Naive thymus-derived CD8-positive, alpha-beta T cell (primary cell): ENCODE data around the gene LLPH. TPM values are rescaled to one million over a fixed set of nuclear protein-coding genes. Genes with fewer than 3 reads are reported as not detected.
"Not testable (repeated sequence)": the region's sequence is repeated elsewhere in the genome, so short reads cannot be mapped to it uniquely, and the experiment has no call there.

Source experiments
- ATAC-seq, 2 donors: fragments of 150-1000 bp; cut with Tn5 transposase in 1 of 2; sonication (Bioruptor Pico), chemical (Tn5 transposase) in 1 of 2; 1 replicate in 1 of 2; 2 replicates in 1 of 2; pipeline ENCODE4 v1.10.0; 2021; ENCODE audit warnings: mild to moderate bottlenecking in 2 of 2, moderate library complexity in 2 of 2
- POLR2A ChIA-PET: fragments of 350-600 bp; sonication (Branson Sonifier 250); formaldehyde crosslinking; loops from one replicate; lab custom pipeline; 2021; ENCODE audit warnings: antibody characterized with exemption; lab: Charles Lee
- DNase-seq, 10 donors: peaks; one replicate each; pipeline versions ENCODE4 v3.0.0 to v3.0.0-alpha.2; 2020 to 2022
- H3K27ac Mint-ChIP-seq, 10 donors: one replicate each; pipeline ENCODE4 v1.8.0; 2020 to 2022; ENCODE audit warnings: mild to moderate bottlenecking in 10 of 10, mixed read lengths in 10 of 10, moderate library complexity in 4 of 10, inconsistent platforms in 1 of 10
- H3K27me3 Mint-ChIP-seq, 5 donors: one replicate each; pipeline ENCODE4 v1.8.0; 2021 to 2022; ENCODE audit warnings: mixed read lengths in 5 of 5
- H3K36me3 Mint-ChIP-seq, 3 donors: one replicate each; pipeline ENCODE4 v1.8.0; 2020 to 2022; ENCODE audit warnings: mixed read lengths in 3 of 3, mild to moderate bottlenecking in 2 of 3, inconsistent platforms in 1 of 3
- H3K4me1 Mint-ChIP-seq, 4 donors: one replicate each; pipeline ENCODE4 v1.8.0; 2021 to 2022; ENCODE audit warnings: mixed read lengths in 4 of 4
- H3K4me3 Mint-ChIP-seq, 10 donors: one replicate each; pipeline ENCODE4 v1.8.0; 2020 to 2022; ENCODE audit warnings: mild to moderate bottlenecking in 10 of 10, mixed read lengths in 10 of 10, moderate library complexity in 6 of 10, inconsistent platforms in 1 of 10
- H3K9me3 Mint-ChIP-seq, 9 donors: one replicate each; pipeline ENCODE4 v1.8.0; 2020 to 2022; ENCODE audit warnings: mixed read lengths in 9 of 9, mild to moderate bottlenecking in 3 of 9, inconsistent platforms in 1 of 9, moderate library complexity in 1 of 9
- polyA plus RNA-seq, 3 donors: library from polyadenylated mRNA; unstranded; fragments of 300-500 nt; fragmentation: Illumina TruSeq; gene quantifications; one replicate each; pipeline ENCODE4 v1.2.3, GENCODE V29; 2021
- total RNA-seq, 8 experiments: library from RNA in 2 of 8; stranded (reverse) in 2 of 8; gene quantifications; one replicate each; pipeline ENCODE4 v1.2.3 and lab custom pipeline; 2021 to 2026

Gene LLPH
- total RNA-seq (10 to 100 TPM; 26.2 to 32.4 TPM), polyA plus RNA-seq (10 to 100 TPM; 29.3 to 38.8 (median 31.2) TPM), total RNA-seq (lab: John Stamatoyannopoulos, UW) (11.8 to 34.3 (median 30.4) reads per million in 6 experiments)

DNA sequence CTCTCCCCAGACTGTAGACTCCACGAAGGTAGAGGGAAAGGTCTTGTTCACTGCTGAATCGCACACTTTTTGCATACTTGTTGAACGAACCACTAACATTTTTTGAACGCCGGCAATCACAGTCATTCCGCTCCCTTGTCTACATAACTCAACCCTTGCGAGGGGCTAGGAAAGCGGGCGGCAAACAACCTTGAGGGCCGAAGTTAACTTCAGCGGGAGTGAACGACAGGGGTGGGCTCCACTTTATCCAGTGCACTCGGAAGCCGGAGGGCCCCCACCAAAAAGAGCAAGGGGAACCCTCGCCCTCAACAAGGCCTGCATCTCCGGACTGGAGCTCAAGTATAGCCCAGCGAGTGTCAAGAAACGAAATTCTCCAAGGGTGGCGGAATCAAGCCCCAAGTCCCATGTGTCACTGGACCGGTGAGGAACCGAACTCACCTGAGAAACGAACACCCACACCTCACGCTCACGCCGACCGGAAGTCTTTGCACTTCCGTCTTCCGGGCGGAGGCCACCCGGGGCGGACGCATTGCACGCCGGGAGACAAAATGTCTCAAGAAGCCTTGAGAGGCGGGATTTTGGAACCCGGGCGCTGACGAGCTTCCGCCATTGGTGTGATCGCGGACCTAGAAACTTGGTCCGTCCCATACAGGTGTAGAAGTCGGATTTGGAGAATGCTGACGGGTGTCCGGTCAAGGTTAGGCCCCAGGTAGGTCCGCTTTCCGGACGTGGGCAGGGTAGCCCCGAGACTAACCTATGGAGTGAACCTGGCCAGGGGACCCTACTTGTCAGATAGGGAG lies at the start of gene LLPH:
LLPH (minus strand) TSS at position 484 of the 800 bp plus-strand sequence. CDS start 1,644 bp downstream, outside the sequence.
- Mint-ChIP-seq H3K4me1 (peaks cover 26 to 67% (median 62%) of the 10 kb centered on the region in 4 donors), H3K9me3 (no peaks in the 10 kb centered on the region), H3K36me3 (peaks cover 14 to 38% (median 21%) of the 10 kb centered on the region in 3 donors), H3K4me3 (peak within 1 kb of the TSS; percentile 82 to 98 (median 97)), H3K27ac (peak within 1 kb of the TSS; percentile 92 to 99 (median 98)), H3K27me3 (no peaks in the 10 kb centered on the region)
- POLR2A ChIA-PET = interaction anchor here (0.7 to 4.4 kb wide), 9 partner anchors 9 to 1610 kb away, joined by 3 to 59 read pairs (median 3); partner anchors contain the start of genes CAND1 and TMBIM4
- DNase-seq (peak; percentile 74 to 93 (median 86)), ATAC-seq (peak; percentile 92 to 94)

DNA sequence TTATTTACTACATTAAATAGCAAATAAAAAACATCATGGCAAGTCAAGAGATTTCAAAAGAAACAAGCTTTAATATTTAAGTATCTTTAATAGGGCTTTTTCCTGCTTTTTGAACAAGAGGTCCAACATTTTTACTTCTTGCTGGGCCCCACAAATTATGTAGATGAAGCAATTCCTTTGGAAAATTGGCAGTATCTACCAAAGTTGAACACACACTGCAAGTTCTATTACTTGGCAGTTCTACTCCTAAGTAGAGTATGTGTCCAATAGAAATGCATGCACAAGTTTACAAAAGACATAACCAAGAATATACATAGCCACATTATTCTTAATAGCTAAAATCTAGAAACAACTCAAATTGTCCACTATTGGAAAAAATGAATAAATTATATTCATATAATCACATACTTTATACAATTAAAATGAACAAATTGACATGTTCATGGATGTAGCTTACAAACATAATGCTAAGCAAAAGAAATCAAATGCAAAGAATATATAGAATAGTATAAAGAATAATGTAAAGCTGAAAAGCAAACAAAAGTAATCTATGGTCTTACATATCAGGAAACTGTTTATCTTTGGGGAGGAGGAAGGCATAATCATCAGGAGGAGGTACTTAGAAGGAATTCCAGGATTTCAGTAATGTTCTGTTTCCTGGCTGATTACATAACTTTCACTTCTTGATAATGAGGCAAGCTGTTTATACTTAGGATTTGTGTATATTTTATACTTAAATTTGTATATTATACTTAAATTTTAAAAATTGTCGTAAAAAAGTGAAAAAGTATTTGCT lies 45.8 kb upstream of the LLPH start:
- peaks cover 0 to 17% (median 13%) of the 10 kb centered on the region in 5 donors for H3K27me3 Mint-ChIP-seq
- no peak overlapping the region for H3K4me3 Mint-ChIP-seq
- no peak for ATAC-seq
- no peaks in the 10 kb centered on the region for H3K4me1 Mint-ChIP-seq
- H3K9me3 Mint-ChIP-seq = peaks cover 0 to 3% (median 0%) of the 10 kb centered on the region in 9 donors
- DNase-seq = no peak
- no peak overlapping the region for H3K27ac Mint-ChIP-seq
- POLR2A ChIA-PET = no interaction called here
- H3K36me3 Mint-ChIP-seq = peaks cover 0 to 8% (median 0%) of the 10 kb centered on the region in 3 donors

DNA sequence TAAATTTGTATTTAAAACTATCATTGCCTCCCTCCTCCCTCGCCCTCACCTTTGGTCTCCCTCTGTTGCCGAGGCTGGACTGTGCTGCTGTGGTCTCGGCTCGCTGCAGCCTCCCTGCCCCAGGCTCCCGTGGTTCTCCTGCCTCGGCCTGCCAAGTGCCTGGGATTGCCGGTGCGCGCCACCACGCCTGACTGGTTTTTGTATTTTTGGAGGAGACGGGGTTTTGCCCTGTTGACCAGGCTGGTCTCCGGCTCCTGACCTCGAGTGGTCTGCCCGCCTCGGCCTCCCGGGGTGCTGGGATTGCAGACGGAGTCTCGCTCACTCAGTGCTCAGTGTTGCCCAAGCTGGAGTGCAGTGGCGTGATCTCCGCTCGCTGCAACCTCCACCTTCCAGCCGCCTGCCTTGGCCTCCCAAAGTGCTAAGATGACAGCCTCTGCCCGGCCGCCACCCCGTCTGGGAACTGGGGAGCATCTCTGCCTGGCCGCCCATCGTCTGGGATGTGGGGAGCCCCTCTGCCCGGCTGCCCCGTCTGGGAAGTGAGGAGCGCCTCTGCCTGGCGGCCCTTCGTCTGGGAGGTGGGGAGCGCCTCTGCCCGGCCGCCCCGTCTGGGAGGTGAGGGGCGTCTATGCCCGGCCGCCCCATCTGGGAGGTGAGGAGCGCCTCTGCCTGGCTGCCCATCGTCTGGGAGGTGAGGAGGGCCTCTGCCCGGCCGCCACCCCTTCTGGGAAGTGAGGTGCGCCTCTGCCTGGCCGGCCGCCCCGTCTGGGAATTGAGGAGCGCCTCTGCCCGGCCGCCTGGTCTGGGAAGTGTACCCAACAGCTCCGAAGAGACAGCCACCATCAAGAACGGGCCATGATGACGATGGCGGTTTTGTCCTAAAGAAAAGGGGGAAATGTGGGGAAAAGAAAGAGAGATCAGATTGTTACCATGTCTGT lies 44.1 kb upstream of the LLPH start:
- H3K36me3 Mint-ChIP-seq, H3K4me1 Mint-ChIP-seq, H3K27ac Mint-ChIP-seq, H3K4me3 Mint-ChIP-seq, H3K9me3 Mint-ChIP-seq, ATAC-seq, POLR2A ChIA-PET: not testable (repeated sequence)
- peaks cover 0 to 15% (median 13%) of the 10 kb centered on the region in 5 donors for H3K27me3 Mint-ChIP-seq
- DNase-seq = peak in 1 of 10 donors; percentile 58

DNA sequence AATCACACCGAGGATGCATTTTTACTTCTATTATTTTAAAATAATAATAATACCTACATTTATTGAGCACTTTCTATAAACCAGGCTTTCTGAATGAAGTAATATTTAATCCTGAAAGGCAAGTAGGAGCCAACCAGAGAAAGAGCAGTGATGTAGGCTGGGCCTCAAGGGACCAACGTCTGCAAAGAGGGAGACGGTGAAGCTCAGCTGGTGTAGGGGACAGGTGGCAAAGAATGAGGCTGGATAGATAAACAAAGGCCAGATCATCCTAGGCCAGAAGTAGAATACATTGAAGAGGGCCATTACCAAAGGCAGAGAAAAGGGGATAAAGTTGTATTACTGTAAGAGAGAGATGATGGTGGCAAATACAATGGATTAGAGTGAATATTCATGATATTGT lies 40.1 kb upstream of the LLPH start:
- peaks cover 0 to 10% (median 2%) of the 10 kb centered on the region in 9 donors for H3K9me3 Mint-ChIP-seq
- H3K36me3 Mint-ChIP-seq = peaks cover 15 to 25% (median 19%) of the 10 kb centered on the region in 3 donors
- peaks cover 14 to 40% (median 39%) of the 10 kb centered on the region in 4 donors for H3K4me1 Mint-ChIP-seq
- peak in 1 of 10 donors; percentile 1 for DNase-seq
- H3K27ac Mint-ChIP-seq = peak overlapping the region; percentile 94 to 99 (median 98)
- no peak for ATAC-seq
- H3K27me3 Mint-ChIP-seq = peaks cover 0 to 6% (median 5%) of the 10 kb centered on the region in 5 donors
- H3K4me3 Mint-ChIP-seq = peak overlapping the region; percentile 93 to 98 (median 96)
- POLR2A ChIA-PET = interaction anchor here (0.7 to 2.9 kb wide), 4 partner anchors 29 to 1135 kb away, joined by 4 to 59 read pairs (median 9); partner anchors contain the start of genes CAND1 and LLPH

DNA sequence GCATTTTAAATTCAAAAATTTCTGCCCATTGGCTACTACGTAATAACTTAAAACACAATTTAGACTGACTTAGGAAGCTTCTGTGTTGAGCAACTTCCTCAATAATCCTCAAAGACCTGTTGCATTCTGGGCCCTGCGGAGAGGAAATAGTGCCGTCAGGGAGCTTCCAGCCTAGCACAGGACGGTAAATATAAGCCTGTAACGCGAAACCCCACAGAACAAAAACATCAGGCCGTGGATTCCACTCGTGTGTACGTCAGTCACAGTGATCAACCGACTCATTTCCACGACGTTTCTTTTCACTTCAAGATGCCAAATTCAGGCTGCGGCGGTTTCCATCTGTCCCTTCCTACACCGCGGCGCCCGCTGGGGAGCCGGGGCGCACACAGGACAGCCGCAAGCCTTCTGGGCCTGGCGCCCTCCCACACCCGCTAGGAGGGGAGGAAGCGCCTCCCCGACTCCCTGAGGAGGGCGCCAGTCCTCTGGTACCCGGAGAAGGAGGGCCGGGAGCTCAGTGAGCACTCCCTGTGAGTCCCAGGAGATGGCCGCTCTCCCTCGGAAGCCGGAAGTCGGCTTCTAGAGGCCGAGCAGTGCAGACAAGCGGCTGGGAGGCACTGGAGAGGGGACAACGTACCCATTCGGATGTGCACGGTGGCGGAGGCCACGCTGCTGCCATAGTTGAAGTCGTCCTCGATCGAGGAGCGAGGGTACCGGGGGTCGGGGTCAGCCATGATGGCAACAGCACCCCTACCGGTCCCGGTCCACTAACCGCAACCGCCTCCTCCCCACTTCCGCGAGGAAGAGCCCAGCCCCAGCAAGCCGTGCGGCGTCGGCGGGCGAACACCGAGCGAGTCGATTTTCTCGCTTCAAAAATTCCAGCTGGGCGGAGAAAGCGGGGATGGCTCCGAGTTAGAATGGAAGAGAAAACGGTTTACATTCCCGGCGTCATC lies 38.9 kb upstream of the LLPH start, which contains the start of gene TMBIM4:
TMBIM4 (minus strand) TSS at position 776 of the 950 bp plus-strand sequence; CDS start at position 731, 45 bp downstream.
- peaks cover 24 to 36% (median 29%) of the 10 kb centered on the region in 3 donors for H3K36me3 Mint-ChIP-seq
- H3K4me3 Mint-ChIP-seq = peak within 1 kb of the TSS; percentile 93 to 98 (median 96)
- peaks cover 19 to 51% (median 45%) of the 10 kb centered on the region in 4 donors for H3K4me1 Mint-ChIP-seq
- DNase-seq (peak; percentile 72 to 92 (median 82)), ATAC-seq (peak; percentile 79 to 82)
- H3K27me3 Mint-ChIP-seq = peaks cover 0 to 2% (median 0%) of the 10 kb centered on the region in 5 donors
- H3K9me3 Mint-ChIP-seq = peaks cover 0 to 16% (median 5%) of the 10 kb centered on the region in 9 donors
- peak within 1 kb of the TSS; percentile 94 to 99 (median 98) for H3K27ac Mint-ChIP-seq
- POLR2A ChIA-PET = interaction anchor here (0.6 to 2.9 kb wide), 13 partner anchors 8 to 1136 kb away, joined by 3 to 59 read pairs (median 4); partner anchors contain the start of genes CAND1, HELB, IRAK3 and LLPH

DNA sequence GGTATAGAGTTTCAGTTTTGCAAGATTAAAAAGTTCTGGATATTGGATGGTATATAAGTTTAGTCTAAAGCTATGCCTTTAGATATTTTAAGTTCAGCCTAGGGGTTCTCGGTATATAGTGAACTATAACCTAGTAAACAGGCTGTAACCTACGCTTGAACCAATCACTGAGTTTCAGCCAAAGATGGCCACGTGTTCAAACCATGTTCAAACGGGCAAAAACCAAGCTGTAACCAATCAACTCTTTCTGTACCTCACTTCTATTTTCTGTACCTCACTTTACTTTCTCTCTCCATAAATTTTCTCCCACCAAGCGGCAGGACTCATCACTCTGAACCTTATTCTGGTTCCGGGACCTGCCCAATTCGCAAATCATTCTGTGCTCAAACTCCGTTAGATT lies 37.9 kb upstream of the LLPH start:
- POLR2A ChIA-PET = interaction anchor here (0.8 to 2.9 kb wide), 6 partner anchors 10 to 1101 kb away, joined by 4 to 59 read pairs (median 12); partner anchors contain the start of genes CAND1, HELB, IRAK3 and LLPH
- Mint-ChIP-seq H3K36me3 (peaks cover 28 to 43% (median 37%) of the 10 kb centered on the region in 3 donors), H3K27ac (peak overlapping the region; percentile 89 to 99 (median 97)), H3K4me3 (peak overlapping the region; percentile 93 to 98 (median 96)), H3K4me1 (peaks cover 28 to 62% (median 56%) of the 10 kb centered on the region in 4 donors), H3K9me3 (peaks cover 0 to 18% (median 5%) of the 10 kb centered on the region in 9 donors), H3K27me3 (peaks cover 0 to 2% (median 0%) of the 10 kb centered on the region in 5 donors)
- DNase-seq (no peak), ATAC-seq (no peak)

DNA sequence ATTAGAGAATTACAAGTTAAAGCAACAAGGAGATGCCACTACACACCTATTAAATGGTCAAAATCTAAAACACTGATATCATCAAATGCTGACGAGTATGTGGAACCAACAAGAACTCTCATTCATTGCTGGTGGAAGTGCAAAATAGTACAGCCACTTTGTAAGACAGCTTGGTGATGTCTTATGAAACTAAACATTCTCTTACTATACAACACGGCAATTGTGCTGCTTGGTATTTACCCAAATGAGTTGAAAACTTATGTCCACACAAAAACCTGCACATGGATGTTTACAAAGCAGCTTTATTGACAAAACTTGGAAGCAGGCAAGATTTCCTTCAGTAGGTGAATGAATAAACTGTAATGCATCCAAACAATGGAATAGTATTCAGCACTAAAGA lies 36.0 kb upstream of the LLPH start:
- H3K27ac Mint-ChIP-seq = peak overlapping the region in 2 of 10 donors; percentile 83 to 98

DNA sequence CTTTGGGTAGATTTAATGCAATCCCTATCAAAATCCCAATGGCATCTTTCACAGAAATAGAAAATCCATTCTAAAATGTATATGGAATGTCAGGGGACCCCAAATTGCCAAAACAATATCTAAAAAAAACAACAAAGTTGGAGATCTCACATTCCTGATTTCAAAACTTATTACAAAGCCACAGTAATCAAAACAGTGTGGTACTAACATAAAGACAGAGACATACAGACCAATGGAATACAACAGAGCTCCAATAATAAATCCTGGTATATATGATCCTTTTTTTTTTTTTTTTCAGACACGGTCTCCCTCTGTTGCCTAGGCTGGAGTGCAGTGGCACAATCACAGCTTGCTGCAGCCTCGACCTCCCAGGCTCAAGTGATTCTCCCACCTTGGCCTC lies 34.6 kb upstream of the LLPH start:
- Mint-ChIP-seq H3K27ac (peak overlapping the region in 3 of 10 donors; percentile 4 to 38 (median 25)), H3K27me3 (no peaks in the 10 kb centered on the region), H3K9me3 (peaks cover 0 to 18% (median 5%) of the 10 kb centered on the region in 9 donors), H3K36me3 (peaks cover 30 to 63% (median 48%) of the 10 kb centered on the region in 3 donors), H3K4me1 (peaks cover 36 to 82% (median 66%) of the 10 kb centered on the region in 4 donors), H3K4me3 (peak overlapping the region in 1 of 10 donors; percentile 37)
- POLR2A ChIA-PET = no interaction called here
- no peak for ATAC-seq
- no peak for DNase-seq

More for the DNA sequence above, 36.0 kb upstream of the LLPH start:
- no peak for ATAC-seq
- peaks cover 28 to 51% (median 38%) of the 10 kb centered on the region in 3 donors for H3K36me3 Mint-ChIP-seq
- POLR2A ChIA-PET = interaction anchor here (1.1 kb wide), 1 partner anchor 36 kb away, joined by 3 read pairs; the partner anchor contains the start of gene LLPH
- DNase-seq = no peak
- H3K4me1 Mint-ChIP-seq = peaks cover 36 to 76% (median 71%) of the 10 kb centered on the region in 4 donors
- peaks cover 0 to 18% (median 5%) of the 10 kb centered on the region in 9 donors for H3K9me3 Mint-ChIP-seq
- peak overlapping the region in 3 of 10 donors; percentile 7 to 96 (median 93) for H3K4me3 Mint-ChIP-seq
- no peaks in the 10 kb centered on the region for H3K27me3 Mint-ChIP-seq

DNA sequence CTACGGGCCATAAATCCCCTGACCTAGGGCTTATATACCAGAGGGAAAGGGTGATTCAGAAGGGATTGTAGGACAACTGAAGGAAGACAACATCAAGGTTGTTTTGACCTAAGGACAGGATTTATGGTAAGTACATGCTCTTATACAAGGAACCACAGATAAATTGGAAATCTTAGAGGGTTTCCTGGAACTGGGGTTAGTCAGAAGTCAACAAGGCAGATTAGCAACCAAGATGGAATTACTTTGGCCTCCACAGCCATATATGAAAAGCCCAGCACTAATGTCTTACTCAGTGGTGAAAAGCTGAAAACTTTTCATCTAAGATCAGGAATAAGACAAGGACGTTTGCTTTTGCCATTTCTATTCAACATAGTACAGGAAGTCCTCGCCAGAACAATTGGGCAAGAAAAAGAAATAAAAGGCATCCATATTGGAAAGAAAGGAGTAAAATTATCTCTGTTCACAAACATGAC lies 33.8 kb upstream of the LLPH start:
- peak overlapping the region in 5 of 10 donors; percentile 17 to 80 (median 51) for H3K27ac Mint-ChIP-seq
- H3K4me3 Mint-ChIP-seq = peak overlapping the region in 4 of 10 donors; percentile 0 to 22 (median 12)
- peaks cover 0 to 18% (median 5%) of the 10 kb centered on the region in 9 donors for H3K9me3 Mint-ChIP-seq
- H3K36me3 Mint-ChIP-seq = peaks cover 38 to 70% (median 56%) of the 10 kb centered on the region in 3 donors
- no peak for ATAC-seq
- POLR2A ChIA-PET = no interaction called here
- H3K27me3 Mint-ChIP-seq = no peaks in the 10 kb centered on the region
- DNase-seq = no peak
- peaks cover 40 to 87% (median 71%) of the 10 kb centered on the region in 4 donors for H3K4me1 Mint-ChIP-seq

DNA sequence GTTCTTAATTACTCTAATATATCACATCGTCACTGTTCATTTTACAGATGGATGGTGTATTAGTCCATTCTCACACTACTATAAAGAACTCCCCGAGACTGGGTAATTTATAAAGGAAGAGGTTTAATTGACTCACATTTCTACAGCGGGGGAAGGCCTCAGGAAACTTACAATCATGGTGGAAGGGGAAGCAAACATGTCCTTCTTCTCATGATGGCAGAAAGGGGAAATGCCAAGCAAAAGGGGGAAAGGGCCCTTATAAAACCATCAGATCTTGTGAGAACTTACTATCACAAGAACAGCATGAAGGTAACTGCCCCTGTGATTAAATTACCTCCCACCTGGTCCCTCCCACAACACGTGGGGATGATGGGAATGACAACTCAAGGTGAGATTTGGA lies 32.7 kb upstream of the LLPH start:
- peak overlapping the region in 3 of 10 donors; percentile 3 to 36 (median 3) for H3K4me3 Mint-ChIP-seq
- H3K27ac Mint-ChIP-seq = peak overlapping the region in 4 of 10 donors; percentile 13 to 72 (median 60)
- peaks cover 38 to 78% (median 54%) of the 10 kb centered on the region in 3 donors for H3K36me3 Mint-ChIP-seq
- POLR2A ChIA-PET = no interaction called here
- no peak for DNase-seq
- H3K4me1 Mint-ChIP-seq = peaks cover 34 to 87% (median 71%) of the 10 kb centered on the region in 4 donors
- ATAC-seq = no peak
- H3K9me3 Mint-ChIP-seq = peaks cover 0 to 18% (median 5%) of the 10 kb centered on the region in 9 donors
- no peaks in the 10 kb centered on the region for H3K27me3 Mint-ChIP-seq
